ENCODE data around the gene REPIN1. TPM values are rescaled to one million over a fixed set of nuclear protein-coding genes. Genes with fewer than 3 reads are reported as not detected.
"Not testable (repeated sequence)": the region's sequence is repeated elsewhere in the genome, so short reads cannot be mapped to it uniquely, and the experiment has no call there.

Gene REPIN1
- total RNA-seq, 1 donor from 2014 or later: 59.1 TPM

- intact Hi-C loops (cut with micrococcal nuclease): no loop called here
These were observed 16.7 kb downstream of the REPIN1 start for GRCh38 chr7:150385302-150385723.

GRCh38 chr7:150385884-150386283 lies 17.3 kb downstream of the REPIN1 start:
- intact Hi-C loops (cut with micrococcal nuclease): not testable (repeated sequence)

GRCh38 chr7:150388306-150388705 lies 19.7 kb downstream of the REPIN1 start:
- intact Hi-C loops (cut with micrococcal nuclease): no loop called here

GRCh38 chr7:150388709-150389531 lies 20.3 kb downstream of the REPIN1 start:
- intact Hi-C loops (cut with micrococcal nuclease): no loop called here

- intact Hi-C loops (cut with micrococcal nuclease): no loop called here
These were observed 20.9 kb downstream of the REPIN1 start for GRCh38 chr7:150389532-150389816.

GRCh38 chr7:150390205-150390604 lies 21.6 kb downstream of the REPIN1 start:
- intact Hi-C loops (cut with micrococcal nuclease): no loop called here

GRCh38 chr7:150393325-150393724 lies 24.7 kb downstream of the REPIN1 start:
- intact Hi-C loops (cut with micrococcal nuclease): no loop called here

GRCh38 chr7:150396426-150396825 lies 27.8 kb downstream of the REPIN1 start:
- intact Hi-C loops (cut with micrococcal nuclease): no loop called here

GRCh38 chr7:150396851-150397260 lies 28.2 kb downstream of the REPIN1 start:
- intact Hi-C loops (cut with micrococcal nuclease): no loop called here

- intact Hi-C loops (cut with micrococcal nuclease): no loop called here
These were observed 28.9 kb downstream of the REPIN1 start for GRCh38 chr7:150397346-150398107.

- intact Hi-C loops (cut with micrococcal nuclease): no loop called here
These were observed 29.7 kb downstream of the REPIN1 start for GRCh38 chr7:150398108-150398964.

- intact Hi-C loops (cut with micrococcal nuclease): no loop called here
These were observed 30.3 kb downstream of the REPIN1 start for GRCh38 chr7:150398965-150399320.

- intact Hi-C loops (cut with micrococcal nuclease): loop anchor here (10.0 kb wide), 1 partner anchor 1375 kb away; the partner anchor contains the start of gene PDIA4
These were observed 30.9 kb downstream of the REPIN1 start for GRCh38 chr7:150399421-150400007.

- intact Hi-C loops (cut with micrococcal nuclease): loop anchor here (10.0 kb wide), 1 partner anchor 1375 kb away; the partner anchor contains the start of gene PDIA4
These were observed 31.6 kb downstream of the REPIN1 start for GRCh38 chr7:150400008-150400787.

GRCh38 chr7:150400788-150401423 lies 32.3 kb downstream of the REPIN1 start:
- intact Hi-C loops (cut with micrococcal nuclease): loop anchor here (10.0 kb wide), 1 partner anchor 1376 kb away; the partner anchor contains the start of gene PDIA4

- intact Hi-C loops (cut with micrococcal nuclease): loop anchor here (10.0 kb wide), 1 partner anchor 1377 kb away; the partner anchor contains the start of gene PDIA4
These were observed 32.8 kb downstream of the REPIN1 start for GRCh38 chr7:150401424-150401790.

- intact Hi-C loops (cut with micrococcal nuclease): loop anchor here (10.0 kb wide), 1 partner anchor 1377 kb away; the partner anchor contains the start of gene PDIA4
These were observed 33.4 kb downstream of the REPIN1 start for GRCh38 chr7:150401861-150402631.

GRCh38 chr7:150402671-150403321 lies 34.2 kb downstream of the REPIN1 start:
- intact Hi-C loops (cut with micrococcal nuclease): loop anchor here (10.0 kb wide), 1 partner anchor 1378 kb away; the partner anchor contains the start of gene PDIA4
